Retinal pigment epithelial cell (primary cell): ENCODE results near the gene PNPLA2.
A peak's percentile ranks its signal among the peaks of the same experiment; 100 is the strongest.

ENCODE experiments used
- DNase-seq: peaks from one replicate; pipeline ENCODE4 v3.0.0-alpha.2; 2010; ENCODE audit warnings: low read depth
- H3K4me3 ChIP-seq: 2 replicates; pipeline ENCODE4 v1.5.1; 2011; ENCODE audit warnings: mild to moderate bottlenecking, low read length, control low read depth, moderate library complexity
- CTCF ChIP-seq: conservative IDR thresholded peaks from 2 replicates; pipeline ENCODE4 v1.5.1; 2011; ENCODE audit warnings: low read depth, low read length, control low read depth, inconsistent platforms

PNPLA2 gene

GRCh38 chr11:778976-779954 lies 39.4 kb upstream of the PNPLA2 start:
- TF ChIP-seq CTCF = no peak
- no peak overlapping the region for H3K4me3 ChIP-seq
- no peak for DNase-seq

GRCh38 chr11:779955-780532 lies 38.7 kb upstream of the PNPLA2 start:
- no peak for TF ChIP-seq CTCF
- no peak overlapping the region for H3K4me3 ChIP-seq
- no peak for DNase-seq

GRCh38 chr11:782264-783174 lies 36.2 kb upstream of the PNPLA2 start:
- no peak for TF ChIP-seq CTCF
- no peak for DNase-seq
- H3K4me3 ChIP-seq = no peak overlapping the region

GRCh38 chr11:783581-784015 lies 35.1 kb upstream of the PNPLA2 start:
- peak; percentile 62 for DNase-seq
- TF ChIP-seq CTCF = peak; percentile 93
- H3K4me3 ChIP-seq = no peak overlapping the region

GRCh38 chr11:786235-787083 lies 32.3 kb upstream of the PNPLA2 start:
- no peak for TF ChIP-seq CTCF

GRCh38 chr11:787084-787675 lies 31.5 kb upstream of the PNPLA2 start:
- no peak for DNase-seq
- H3K4me3 ChIP-seq = no peak overlapping the region
- TF ChIP-seq CTCF = no peak

More at GRCh38 chr11:786235-787083, 32.3 kb upstream of the PNPLA2 start:
- H3K4me3 ChIP-seq = no peak overlapping the region
- no peak for DNase-seq
